Measurements from ENCODE around the gene TPST1. TPM values are rescaled to one million over a fixed set of nuclear protein-coding genes. Genes with fewer than 3 reads are reported as not detected.
"Not testable (repeated sequence)": the region's sequence is repeated elsewhere in the genome, so short reads cannot be mapped to it uniquely, and the experiment has no call there.

TPST1 gene
- total and polyA plus RNA-seq, 12 donors = 2.0 to 7.3 (median 4.7) TPM

DNA sequence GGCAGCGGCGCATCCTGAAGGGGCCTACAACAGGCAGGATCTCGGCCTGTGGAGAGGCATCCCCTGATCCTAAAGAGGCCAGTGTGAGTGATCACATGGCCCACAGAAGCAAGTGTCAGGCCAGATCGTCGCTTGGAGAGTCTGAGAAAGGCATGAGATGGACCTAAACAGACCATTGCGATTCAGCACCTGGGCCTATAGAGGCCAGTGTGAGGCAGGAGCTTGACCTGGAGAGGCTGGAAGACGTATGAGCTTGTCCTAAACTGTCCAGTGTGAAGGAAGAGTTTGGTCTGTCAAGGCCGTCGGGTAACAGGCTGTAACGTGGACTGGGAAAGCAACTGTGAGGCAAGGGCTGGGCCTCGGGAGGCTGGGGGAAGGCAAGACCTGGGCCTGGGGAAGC lies 172.6 kb downstream of the TPST1 start:
- Histone ChIP-seq H3K27me3 (no peaks in the 10 kb centered on the region), H3K4me1 (no peaks in the 10 kb centered on the region), H3K27ac (no peak overlapping the region), H3K9me3 (peaks cover 0 to 18% (median 10%) of the 10 kb centered on the region in 11 donors), H3K36me3 (peaks cover 0 to 38% (median 6%) of the 10 kb centered on the region in 9 donors), H3K4me3 (no peak overlapping the region)
- no peak for TF ChIP-seq CTCF (IDR thresholded peaks at IDR 0.05)
- intact Hi-C loops (cut with DNase I) = no loop called here
- DNase-seq = no peak
- 94% methylated on average over 11 of the region's 11 CpGs for WGBS, 2 donors
- no peak for ATAC-seq

- intact Hi-C loops (cut with DNase I) = no loop called here
- DNase-seq (no peak), ATAC-seq (no peak)
- TF ChIP-seq CTCF (IDR thresholded peaks at IDR 0.05) = no peak
- H3K4me3 ChIP-seq = no peak overlapping the region
- no peaks in the 10 kb centered on the region for H3K27me3 ChIP-seq
- peaks cover 0 to 38% (median 6%) of the 10 kb centered on the region in 9 donors for H3K36me3 ChIP-seq
- H3K27ac ChIP-seq = no peak overlapping the region
- H3K9me3 ChIP-seq = peaks cover 0 to 18% (median 10%) of the 10 kb centered on the region in 11 donors
- no peaks in the 10 kb centered on the region for H3K4me1 ChIP-seq
- WGBS, 2 donors = 92 to 94% methylated on average over 6 of the region's 6 CpGs
Observed at GRCh38 chr7:66379542-66380160, 174.5 kb downstream of the TPST1 start.

- ATAC-seq (no peak), DNase-seq (no peak)
- peaks cover 0 to 4% (median 0%) of the 10 kb centered on the region in 9 donors for H3K4me1 ChIP-seq
- H3K27me3 ChIP-seq = no peaks in the 10 kb centered on the region
- peaks cover 0 to 38% (median 6%) of the 10 kb centered on the region in 9 donors for H3K36me3 ChIP-seq
- 94 to 99% methylated on average over 4 to 5 of the region's 5 CpGs for whole genome bisulfite sequencing, 2 donors
- H3K27ac ChIP-seq = no peak overlapping the region
- no peak overlapping the region for H3K4me3 ChIP-seq
- H3K9me3 ChIP-seq = peaks cover 0 to 18% (median 10%) of the 10 kb centered on the region in 11 donors
- no peak for TF ChIP-seq CTCF (IDR thresholded peaks at IDR 0.05)
- intact Hi-C loops (cut with DNase I) = no loop called here
Observed at GRCh38 chr7:66380272-66380888, 175.2 kb downstream of the TPST1 start.

GRCh38 chr7:66382182-66382923 lies 177.2 kb downstream of the TPST1 start:
- ATAC-seq; H3K4me3 ChIP-seq; DNase-seq; H3K4me1 ChIP-seq; intact Hi-C loops (cut with DNase I); H3K27ac ChIP-seq; H3K27me3 ChIP-seq: not testable (repeated sequence)
- Histone ChIP-seq H3K9me3 (peaks cover 0 to 18% (median 10%) of the 10 kb centered on the region in 11 donors), H3K36me3 (peaks cover 0 to 33% (median 6%) of the 10 kb centered on the region in 9 donors)
- WGBS, 2 donors = 93% methylated on average over 8 of the region's 8 CpGs

DNA sequence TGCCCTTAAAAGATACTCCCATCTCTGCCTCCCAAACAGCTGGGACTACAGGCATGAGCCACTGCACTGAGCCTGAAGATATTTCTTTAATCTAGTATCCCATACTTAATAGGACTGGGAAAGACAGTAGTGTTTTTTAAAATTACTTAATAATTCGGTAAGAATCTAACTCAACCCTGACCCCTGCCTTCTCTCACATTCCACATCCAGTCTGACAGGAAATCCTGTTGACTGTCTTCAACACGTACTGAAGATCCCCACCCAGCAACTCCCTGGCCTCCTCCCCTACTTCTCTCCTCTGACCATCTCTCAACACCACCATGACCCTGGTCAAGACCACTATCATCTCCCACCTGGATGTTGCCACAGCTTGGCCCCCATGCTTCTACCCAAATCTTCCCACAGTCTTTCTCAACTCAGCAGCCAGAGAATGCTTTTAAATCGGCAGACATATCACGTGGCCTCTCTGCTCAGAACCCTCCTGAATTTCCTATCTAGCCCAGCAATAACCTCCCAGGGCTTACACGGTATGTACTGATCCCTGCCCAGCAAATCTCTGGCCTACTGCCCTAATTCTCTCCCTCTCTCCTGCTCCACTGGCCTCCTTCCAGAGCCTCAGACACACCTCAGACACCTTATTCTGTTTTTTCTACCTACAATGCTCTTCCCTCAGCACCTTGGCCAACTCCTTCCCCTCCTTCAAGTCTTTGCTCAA lies 180.2 kb downstream of the TPST1 start:
- WGBS, 2 donors = 49 to 57% methylated on average over 5 of the region's 5 CpGs
- H3K4me1 ChIP-seq; H3K4me3 ChIP-seq; intact Hi-C loops (cut with DNase I); ATAC-seq; H3K27ac ChIP-seq; H3K27me3 ChIP-seq; H3K9me3 ChIP-seq; DNase-seq: not testable (repeated sequence)
- H3K36me3 ChIP-seq = peaks cover 0 to 28% (median 0%) of the 10 kb centered on the region in 9 donors

DNA sequence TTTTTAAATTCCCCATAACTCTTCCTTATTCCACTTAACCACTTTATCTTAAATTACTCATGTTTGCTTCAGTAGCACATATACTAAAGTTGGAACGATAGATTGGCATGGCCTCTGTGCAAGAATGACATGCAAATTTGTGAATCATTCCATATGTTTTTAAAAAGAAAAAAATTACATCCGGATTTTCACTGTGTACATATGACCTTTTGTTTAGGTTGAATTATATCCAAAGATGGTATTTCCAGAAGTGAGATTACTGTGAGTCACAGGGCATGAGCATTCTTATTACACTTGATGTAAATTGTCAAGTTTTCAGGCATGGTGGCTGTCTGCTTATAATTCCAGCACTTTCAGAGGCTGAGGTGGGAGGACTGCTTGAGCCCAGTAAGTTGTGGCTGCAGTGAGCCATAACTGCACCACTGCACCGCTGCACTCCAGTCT lies 190.0 kb downstream of the TPST1 start:
- H3K9me3 ChIP-seq; DNase-seq; H3K4me3 ChIP-seq; H3K27me3 ChIP-seq; H3K27ac ChIP-seq; ATAC-seq; intact Hi-C loops (cut with DNase I); H3K4me1 ChIP-seq: not testable (repeated sequence)
- 73 to 75% methylated on average over 3 of the region's 3 CpGs for WGBS, 2 donors
- H3K36me3 ChIP-seq = peaks cover 0 to 32% (median 0%) of the 10 kb centered on the region in 9 donors

- peaks cover 0 to 35% (median 4%) of the 10 kb centered on the region in 9 donors for H3K36me3 ChIP-seq
- ATAC-seq; H3K4me1 ChIP-seq; H3K27me3 ChIP-seq; H3K9me3 ChIP-seq; intact Hi-C loops (cut with DNase I); DNase-seq; H3K4me3 ChIP-seq; H3K27ac ChIP-seq: not testable (repeated sequence)
- 95 to 98% methylated on average over 3 of the region's 3 CpGs for WGBS, 2 donors
Observed at GRCh38 chr7:66396052-66396451, 190.9 kb downstream of the TPST1 start.
